ENCODE measurements around the gene SOX6.

GRCh38 chr11:16309226-16309625 is 47.1 kb downstream of the SOX6 start:
- TF ChIP-seq, protein P1, sequence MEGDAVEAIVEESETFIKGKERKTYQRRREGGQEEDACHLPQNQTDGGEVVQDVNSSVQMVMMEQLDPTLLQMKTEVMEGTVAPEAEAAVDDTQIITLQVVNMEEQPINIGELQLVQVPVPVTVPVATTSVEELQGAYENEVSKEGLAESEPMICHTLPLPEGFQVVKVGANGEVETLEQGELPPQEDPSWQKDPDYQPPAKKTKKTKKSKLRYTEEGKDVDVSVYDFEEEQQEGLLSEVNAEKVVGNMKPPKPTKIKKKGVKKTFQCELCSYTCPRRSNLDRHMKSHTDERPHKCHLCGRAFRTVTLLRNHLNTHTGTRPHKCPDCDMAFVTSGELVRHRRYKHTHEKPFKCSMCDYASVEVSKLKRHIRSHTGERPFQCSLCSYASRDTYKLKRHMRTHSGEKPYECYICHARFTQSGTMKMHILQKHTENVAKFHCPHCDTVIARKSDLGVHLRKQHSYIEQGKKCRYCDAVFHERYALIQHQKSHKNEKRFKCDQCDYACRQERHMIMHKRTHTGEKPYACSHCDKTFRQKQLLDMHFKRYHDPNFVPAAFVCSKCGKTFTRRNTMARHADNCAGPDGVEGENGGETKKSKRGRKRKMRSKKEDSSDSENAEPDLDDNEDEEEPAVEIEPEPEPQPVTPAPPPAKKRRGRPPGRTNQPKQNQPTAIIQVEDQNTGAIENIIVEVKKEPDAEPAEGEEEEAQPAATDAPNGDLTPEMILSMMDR (IDR thresholded peaks at IDR 0.05) = no peak
- no peak for TF ChIP-seq POLR2A (IDR thresholded peaks at IDR 0.05)

All from right lobe of liver (tissue), 4 donors.